Measurements from ENCODE around the gene COL4A2.

Gene COL4A2

DNA sequence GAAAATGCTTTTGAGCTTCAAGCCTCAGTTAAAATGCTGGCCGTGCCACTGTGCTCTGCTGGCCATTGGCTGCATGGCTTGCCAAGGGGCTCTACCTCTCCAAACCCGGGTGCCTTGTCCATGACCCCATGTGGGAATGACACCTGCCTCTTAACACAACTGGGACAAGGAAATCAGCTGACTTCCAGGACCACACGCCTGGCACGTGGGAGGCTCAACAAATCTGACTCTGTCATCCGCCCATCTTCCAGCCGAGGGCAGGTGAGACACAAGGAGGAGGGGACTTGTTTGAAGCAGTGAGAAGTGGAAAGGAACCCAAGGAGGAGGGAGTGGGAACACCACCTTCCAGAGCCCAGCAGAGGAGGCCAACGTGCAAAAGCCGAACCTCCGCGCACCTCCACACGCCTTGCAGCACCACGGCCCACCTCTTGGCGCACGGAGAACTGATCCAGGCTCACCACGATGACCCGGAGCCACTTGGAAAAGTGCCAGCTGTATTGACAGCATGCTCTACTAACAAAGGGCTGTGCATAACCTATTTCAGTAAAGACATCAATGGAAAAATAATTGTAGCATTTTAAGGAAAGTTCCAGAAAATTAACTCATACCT is 38.4 kb upstream of the COL4A2 start:
- H3K4me3 ChIP-seq (ENCODE audit: low read depth, low read length), result no peak overlapping the region
- TF ChIP-seq, protein P1, sequence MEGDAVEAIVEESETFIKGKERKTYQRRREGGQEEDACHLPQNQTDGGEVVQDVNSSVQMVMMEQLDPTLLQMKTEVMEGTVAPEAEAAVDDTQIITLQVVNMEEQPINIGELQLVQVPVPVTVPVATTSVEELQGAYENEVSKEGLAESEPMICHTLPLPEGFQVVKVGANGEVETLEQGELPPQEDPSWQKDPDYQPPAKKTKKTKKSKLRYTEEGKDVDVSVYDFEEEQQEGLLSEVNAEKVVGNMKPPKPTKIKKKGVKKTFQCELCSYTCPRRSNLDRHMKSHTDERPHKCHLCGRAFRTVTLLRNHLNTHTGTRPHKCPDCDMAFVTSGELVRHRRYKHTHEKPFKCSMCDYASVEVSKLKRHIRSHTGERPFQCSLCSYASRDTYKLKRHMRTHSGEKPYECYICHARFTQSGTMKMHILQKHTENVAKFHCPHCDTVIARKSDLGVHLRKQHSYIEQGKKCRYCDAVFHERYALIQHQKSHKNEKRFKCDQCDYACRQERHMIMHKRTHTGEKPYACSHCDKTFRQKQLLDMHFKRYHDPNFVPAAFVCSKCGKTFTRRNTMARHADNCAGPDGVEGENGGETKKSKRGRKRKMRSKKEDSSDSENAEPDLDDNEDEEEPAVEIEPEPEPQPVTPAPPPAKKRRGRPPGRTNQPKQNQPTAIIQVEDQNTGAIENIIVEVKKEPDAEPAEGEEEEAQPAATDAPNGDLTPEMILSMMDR (IDR thresholded peaks at IDR 0.05; ENCODE audit: low read depth, low read length, missing control alignments), result no peak
- H3K27me3 ChIP-seq (replicated peaks), result no peaks in the 10 kb centered on the region
- no peak for DNase-seq
- no peak overlapping the region for H3K27ac ChIP-seq
- in situ Hi-C loops (cut with HindIII; ENCODE audit: low pct_ligation_motif_present, low sequenced_read_pairs), result no loop called here
- H3K36me3 ChIP-seq (replicated peaks), result peaks cover 74% of the 10 kb centered on the region

DNA sequence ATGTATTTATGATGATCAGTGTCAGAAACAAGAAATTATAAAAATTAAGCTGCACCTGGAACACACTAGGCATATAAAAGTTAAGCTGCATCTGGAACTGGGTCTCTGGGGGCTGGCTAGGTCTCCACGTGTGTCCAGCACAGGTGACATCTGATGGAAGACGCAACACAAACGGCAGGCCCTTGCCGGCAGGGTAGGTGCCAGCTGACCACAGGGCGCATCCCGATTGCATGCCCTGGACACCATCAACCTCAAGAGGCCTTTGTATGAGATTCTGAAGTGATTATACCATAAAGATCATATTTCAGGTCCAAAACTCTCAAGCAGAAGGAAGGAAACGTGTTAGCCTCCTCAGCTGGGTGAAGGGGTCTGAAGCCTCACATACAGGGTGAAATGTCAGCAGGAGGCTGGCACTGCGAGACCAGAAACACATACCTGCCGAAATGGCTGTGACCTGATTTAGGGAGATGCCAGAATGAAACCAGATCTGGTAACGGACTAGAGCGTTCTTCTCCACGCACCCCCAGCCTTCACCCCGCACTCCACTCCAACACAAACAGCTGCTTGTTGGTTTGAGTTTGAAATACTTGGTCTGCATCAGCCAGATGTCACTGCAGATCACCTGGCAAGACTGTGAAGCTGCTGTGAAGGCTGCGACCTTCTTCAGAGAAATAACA is 37.4 kb upstream of the COL4A2 start:
- H3K36me3 ChIP-seq (replicated peaks), result peaks cover 81% of the 10 kb centered on the region
- TF ChIP-seq, protein P1 (IDR thresholded peaks at IDR 0.05; ENCODE audit: low read depth, low read length, missing control alignments), result no peak
- H3K27ac ChIP-seq, result no peak overlapping the region
- no peaks in the 10 kb centered on the region for H3K27me3 ChIP-seq (replicated peaks)
- H3K4me3 ChIP-seq (ENCODE audit: low read depth, low read length), result no peak overlapping the region
- in situ Hi-C loops (cut with HindIII; ENCODE audit: low pct_ligation_motif_present, low sequenced_read_pairs), result no loop called here
- DNase-seq, result no peak

DNA sequence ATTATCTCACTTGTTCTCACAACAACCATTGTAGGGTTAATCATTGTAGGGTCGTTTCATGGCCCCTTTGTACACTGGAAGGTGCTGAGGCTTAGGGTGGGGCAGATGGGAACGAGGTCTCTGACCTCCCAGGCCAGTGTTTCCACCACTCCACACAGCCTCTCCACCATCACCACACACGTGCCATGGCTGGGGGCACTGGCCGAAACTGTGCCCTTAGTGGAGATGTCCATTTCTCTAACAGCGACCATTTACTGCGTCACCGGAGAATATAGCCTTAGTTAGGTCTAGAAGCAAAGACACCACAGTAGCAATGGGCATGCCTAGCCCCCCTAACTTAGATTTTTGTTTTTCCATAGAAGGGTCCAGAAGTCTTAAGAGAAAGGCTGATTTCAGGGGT is 36.6 kb upstream of the COL4A2 start:
- Histone ChIP-seq H3K4me3 (ENCODE audit: low read depth, low read length) (no peak overlapping the region), H3K27ac (no peak overlapping the region), H3K27me3 (replicated peaks) (no peaks in the 10 kb centered on the region), H3K36me3 (replicated peaks) (peaks cover 76% of the 10 kb centered on the region)
- TF ChIP-seq, protein P1 (IDR thresholded peaks at IDR 0.05; ENCODE audit: low read depth, low read length, missing control alignments), result no peak
- no peak for DNase-seq
- in situ Hi-C loops (cut with HindIII; ENCODE audit: low pct_ligation_motif_present, low sequenced_read_pairs), result no loop called here

DNA sequence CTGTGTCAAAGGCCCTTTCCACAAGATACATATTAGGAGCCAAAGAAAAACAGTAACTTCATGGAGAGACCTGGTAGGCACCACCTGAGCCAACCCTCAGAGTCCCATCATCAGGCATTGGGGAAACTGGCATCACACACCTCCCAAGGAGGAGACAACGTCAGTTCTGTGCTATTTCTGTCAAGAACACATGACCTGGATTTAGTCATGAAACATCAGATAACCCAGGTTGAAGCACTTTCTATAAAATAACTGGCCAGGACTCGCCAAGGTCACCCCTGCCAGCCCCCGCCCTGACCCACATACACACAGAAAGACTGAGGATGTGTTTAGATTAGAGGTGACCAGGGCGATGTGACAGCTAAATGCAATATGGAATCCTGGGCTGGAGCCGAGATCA is 35.8 kb upstream of the COL4A2 start:
- Histone ChIP-seq H3K36me3 (replicated peaks) (peaks cover 68% of the 10 kb centered on the region), H3K27ac (no peak overlapping the region), H3K27me3 (replicated peaks) (no peaks in the 10 kb centered on the region), H3K4me3 (ENCODE audit: low read depth, low read length) (no peak overlapping the region)
- in situ Hi-C loops (cut with HindIII; ENCODE audit: low pct_ligation_motif_present, low sequenced_read_pairs), result no loop called here
- DNase-seq, result no peak
- TF ChIP-seq, protein P1 (IDR thresholded peaks at IDR 0.05; ENCODE audit: low read depth, low read length, missing control alignments), result no peak

DNA sequence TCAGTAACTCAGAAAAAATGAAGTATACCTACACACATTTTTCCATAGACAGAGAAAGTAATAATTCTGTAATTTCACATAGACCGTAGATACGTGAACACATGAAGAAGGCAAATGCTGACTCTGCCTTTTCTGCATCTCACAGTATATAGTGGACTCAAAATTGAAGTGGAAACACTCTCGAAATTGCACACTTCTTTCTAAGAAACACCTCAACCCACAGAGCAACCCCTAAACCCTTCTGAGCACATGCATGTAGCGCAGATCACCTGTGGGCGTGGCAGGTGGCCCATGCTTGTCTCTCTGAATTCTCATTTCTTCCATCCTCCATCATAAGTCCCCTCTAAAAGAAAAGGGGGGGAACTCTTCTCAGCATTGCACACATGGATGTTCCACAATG is 34.9 kb upstream of the COL4A2 start:
- H3K27ac ChIP-seq, result no peak overlapping the region
- H3K27me3 ChIP-seq (replicated peaks), result no peaks in the 10 kb centered on the region
- TF ChIP-seq, protein P1 (IDR thresholded peaks at IDR 0.05; ENCODE audit: low read depth, low read length, missing control alignments), result no peak
- no peak for DNase-seq
- H3K36me3 ChIP-seq (replicated peaks), result peaks cover 74% of the 10 kb centered on the region
- H3K4me3 ChIP-seq (ENCODE audit: low read depth, low read length), result no peak overlapping the region
- in situ Hi-C loops (cut with HindIII; ENCODE audit: low pct_ligation_motif_present, low sequenced_read_pairs), result no loop called here
